GM18951 (cell line): ENCODE data around the gene CDCA4.

Source experiments
- POLR2A ChIP-seq: IDR thresholded peaks from 4 replicates; pipeline ENCODE4 v1.6.1; 2011; ENCODE audit warnings: mild to moderate bottlenecking; ENCODE audit not compliant: insufficient read length, insufficient read depth; ENCODE audit errors: extremely low read depth
- in situ Hi-C: fragments of 300-500 bp; cut with MboI; formaldehyde crosslinking; loops from one replicate; pipeline ENCODE4 v1.12.0; 2022; ENCODE audit warnings: low sequenced_read_pairs, mixed read lengths, inconsistent platforms; ENCODE audit not compliant: unreplicated experiment

CDCA4 gene

GRCh38 chr14:104991896-104992230 lies 29.0 kb downstream of the CDCA4 start:
- TF ChIP-seq POLR2A, result no peak
- in situ Hi-C loops, result no loop called here

- no peak for TF ChIP-seq POLR2A
- in situ Hi-C loops, result no loop called here
These were observed 31.0 kb downstream of the CDCA4 start for GRCh38 chr14:104989951-104990303.

GRCh38 chr14:104989236-104989950 lies 31.5 kb downstream of the CDCA4 start:
- TF ChIP-seq POLR2A, result no peak
- in situ Hi-C loops, result no loop called here

GRCh38 chr14:104986487-104987164 lies 34.3 kb downstream of the CDCA4 start:
- TF ChIP-seq POLR2A, result no peak
- in situ Hi-C loops, result no loop called here

- in situ Hi-C loops, result no loop called here
- peak; percentile 34 for TF ChIP-seq POLR2A
These were observed 35.0 kb downstream of the CDCA4 start, which contains the start of gene CLBA1 for GRCh38 chr14:104985675-104986486. Gene CLBA1 (plus strand): TSS chr14:104985788. CDS start chr14:104986432, 644 bp downstream.

GRCh38 chr14:104984056-104984894 lies 36.6 kb downstream of the CDCA4 start:
- in situ Hi-C loops, result no loop called here

GRCh38 chr14:104983231-104983721 lies 37.6 kb downstream of the CDCA4 start:
- in situ Hi-C loops, result no loop called here
- TF ChIP-seq POLR2A, result no peak

More at GRCh38 chr14:104984056-104984894, 36.6 kb downstream of the CDCA4 start:
- TF ChIP-seq POLR2A, result no peak

- in situ Hi-C loops, result no loop called here
- TF ChIP-seq POLR2A, result no peak
These were observed 38.2 kb downstream of the CDCA4 start for GRCh38 chr14:104982548-104983230.

- TF ChIP-seq POLR2A, result no peak
- in situ Hi-C loops, result no loop called here
These were observed 39.0 kb downstream of the CDCA4 start for GRCh38 chr14:104981699-104982541.

- in situ Hi-C loops, result no loop called here
- TF ChIP-seq POLR2A, result no peak
These were observed 40.0 kb downstream of the CDCA4 start for GRCh38 chr14:104980611-104981531.
